GM12801 (cell line): ENCODE measurements around the gene CHRNA3.

Experiments
- TF ChIP-seq, protein P1 (sequence below): IDR thresholded peaks from one replicate; pipeline ENCODE4 v1.5.1; 2011; ENCODE audit warnings: control low read depth; ENCODE audit not compliant: insufficient read length; ENCODE audit errors: extremely low read depth

The CHRNA3 gene

DNA sequence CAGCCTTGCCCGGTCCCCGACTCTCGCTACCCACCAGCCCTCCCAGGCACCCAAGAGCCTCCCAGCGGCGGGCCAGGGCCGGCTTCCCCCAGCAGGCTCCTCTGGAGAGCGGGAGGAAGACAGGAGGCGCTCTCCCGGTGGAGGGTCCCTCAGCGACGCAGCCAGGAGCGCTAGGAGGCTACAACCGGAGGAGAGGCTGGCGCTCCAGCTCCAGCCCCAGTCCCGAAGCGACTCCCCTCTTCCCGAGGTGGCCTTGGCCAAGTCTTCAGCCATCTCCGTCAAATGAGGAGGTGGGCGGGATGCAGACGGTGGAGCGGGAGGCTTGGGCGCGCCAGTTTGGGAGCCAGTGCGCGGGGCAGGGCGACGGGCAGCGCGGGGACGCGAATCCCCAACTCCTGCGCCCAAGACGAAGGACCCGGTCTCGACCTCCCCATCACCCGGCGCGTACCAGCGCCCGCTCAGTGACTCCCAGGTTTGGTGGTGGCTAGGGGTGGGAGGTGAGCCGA is 722 bp downstream of the CHRNA3 start:
- TF ChIP-seq, protein P1, sequence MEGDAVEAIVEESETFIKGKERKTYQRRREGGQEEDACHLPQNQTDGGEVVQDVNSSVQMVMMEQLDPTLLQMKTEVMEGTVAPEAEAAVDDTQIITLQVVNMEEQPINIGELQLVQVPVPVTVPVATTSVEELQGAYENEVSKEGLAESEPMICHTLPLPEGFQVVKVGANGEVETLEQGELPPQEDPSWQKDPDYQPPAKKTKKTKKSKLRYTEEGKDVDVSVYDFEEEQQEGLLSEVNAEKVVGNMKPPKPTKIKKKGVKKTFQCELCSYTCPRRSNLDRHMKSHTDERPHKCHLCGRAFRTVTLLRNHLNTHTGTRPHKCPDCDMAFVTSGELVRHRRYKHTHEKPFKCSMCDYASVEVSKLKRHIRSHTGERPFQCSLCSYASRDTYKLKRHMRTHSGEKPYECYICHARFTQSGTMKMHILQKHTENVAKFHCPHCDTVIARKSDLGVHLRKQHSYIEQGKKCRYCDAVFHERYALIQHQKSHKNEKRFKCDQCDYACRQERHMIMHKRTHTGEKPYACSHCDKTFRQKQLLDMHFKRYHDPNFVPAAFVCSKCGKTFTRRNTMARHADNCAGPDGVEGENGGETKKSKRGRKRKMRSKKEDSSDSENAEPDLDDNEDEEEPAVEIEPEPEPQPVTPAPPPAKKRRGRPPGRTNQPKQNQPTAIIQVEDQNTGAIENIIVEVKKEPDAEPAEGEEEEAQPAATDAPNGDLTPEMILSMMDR = no peak

DNA sequence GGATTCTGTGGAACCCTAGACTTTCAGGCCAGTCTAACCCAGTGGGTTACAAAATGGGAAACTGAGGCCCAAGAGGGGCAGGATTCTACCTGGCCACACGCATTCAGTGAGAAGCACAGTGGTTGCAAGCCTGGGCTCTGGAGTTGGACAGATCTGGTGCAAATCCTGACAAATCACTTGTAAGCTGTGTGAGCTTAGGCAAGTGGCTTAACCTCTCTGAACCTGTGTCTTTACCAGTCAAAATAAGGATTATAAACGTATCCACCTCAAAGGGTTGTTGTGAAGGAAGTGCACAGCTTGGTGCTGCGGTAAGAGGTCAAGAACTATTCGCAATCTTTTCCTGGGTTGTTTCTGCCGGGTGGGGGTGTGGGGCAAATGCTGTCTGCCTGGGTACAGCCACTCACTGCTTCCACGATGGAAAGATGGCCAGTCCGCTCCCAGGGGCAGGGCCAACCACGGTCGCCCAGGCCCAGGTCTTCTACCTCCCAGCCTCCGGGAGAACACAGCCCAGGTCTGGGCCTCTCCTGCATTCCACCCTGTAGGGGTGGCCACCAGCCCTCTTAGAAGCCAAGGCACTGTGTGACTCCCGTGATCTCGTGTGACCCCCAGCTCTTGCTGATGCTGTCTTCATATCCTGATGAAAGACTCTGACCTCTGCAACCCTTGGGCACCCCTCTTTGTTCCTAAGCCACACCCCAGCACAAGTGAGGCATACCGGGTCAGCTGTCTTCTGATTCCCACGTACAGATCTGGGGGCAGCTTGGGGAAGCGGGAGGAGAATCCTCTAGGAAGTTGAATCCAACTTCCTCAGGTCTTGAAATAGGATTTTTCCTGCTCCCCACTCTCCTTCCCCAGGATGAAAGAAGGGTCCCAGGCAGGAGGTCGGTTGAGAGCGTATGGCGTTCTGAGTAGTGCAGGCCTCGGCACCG is 1.5 kb downstream of the CHRNA3 start:
- TF ChIP-seq, protein P1 = no peak

DNA sequence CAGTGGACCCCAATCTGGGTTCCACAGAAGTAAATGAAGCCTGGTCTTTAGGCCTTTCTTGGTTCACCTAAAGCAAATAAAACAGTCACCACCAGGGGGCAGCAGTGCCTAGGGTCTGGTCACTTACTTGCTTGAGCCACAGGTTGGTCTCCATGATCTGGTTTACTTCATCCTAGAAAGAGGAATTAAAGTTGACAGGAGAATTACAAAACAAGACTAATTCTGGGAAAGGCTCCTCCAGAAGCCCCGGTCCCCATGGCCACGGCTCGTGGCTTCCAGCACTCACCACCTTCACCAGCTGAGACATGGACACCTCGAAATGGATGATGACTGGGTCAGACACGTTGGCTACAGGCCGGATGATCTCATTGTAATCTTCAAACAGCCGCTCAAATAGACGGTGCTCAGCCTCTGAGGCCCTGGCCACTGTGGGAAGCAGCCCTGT is 2.3 kb downstream of the CHRNA3 start:
- TF ChIP-seq, protein P1 = no peak

DNA sequence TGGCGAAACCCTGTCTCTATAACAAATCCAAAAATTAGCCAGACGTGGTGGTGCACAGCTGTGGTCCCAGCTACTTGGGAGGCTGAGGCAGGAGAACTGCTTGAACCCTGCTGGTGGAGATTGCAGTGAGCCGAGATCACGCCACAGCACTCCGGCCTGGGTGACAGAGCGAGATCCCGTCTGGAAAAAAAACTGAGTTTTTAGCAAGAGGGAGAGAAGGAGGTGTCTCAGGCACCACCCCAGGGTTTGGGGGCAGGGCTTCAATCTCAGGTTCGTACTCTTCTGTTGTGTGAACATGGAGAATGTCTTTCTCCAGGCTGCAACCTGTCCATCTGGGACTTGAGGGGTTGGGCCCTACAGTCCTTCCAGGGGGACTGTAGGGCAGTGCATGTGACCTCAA is 2.7 kb downstream of the CHRNA3 start:
- TF ChIP-seq, protein P1 = no peak

DNA sequence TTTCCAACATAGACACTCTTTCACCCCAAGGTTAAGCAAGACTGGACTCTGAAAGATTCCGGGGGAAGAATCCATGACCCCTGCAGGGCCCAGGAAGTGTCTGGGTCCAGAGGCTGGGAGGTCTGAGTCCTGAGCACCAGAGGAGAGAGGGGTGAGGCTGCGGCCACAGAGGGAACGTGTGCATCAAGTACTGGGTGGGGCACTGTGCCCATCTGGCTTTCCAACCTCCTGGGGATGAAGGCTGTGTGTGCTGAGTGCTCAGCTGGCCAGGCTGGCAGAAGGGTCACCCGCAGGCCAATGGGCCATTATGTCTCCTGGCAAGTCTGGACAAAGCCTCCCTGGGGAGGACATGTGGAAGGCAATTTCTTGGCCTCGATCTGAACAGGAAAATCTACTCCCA is 3.3 kb downstream of the CHRNA3 start:
- TF ChIP-seq, protein P1 = no peak

DNA sequence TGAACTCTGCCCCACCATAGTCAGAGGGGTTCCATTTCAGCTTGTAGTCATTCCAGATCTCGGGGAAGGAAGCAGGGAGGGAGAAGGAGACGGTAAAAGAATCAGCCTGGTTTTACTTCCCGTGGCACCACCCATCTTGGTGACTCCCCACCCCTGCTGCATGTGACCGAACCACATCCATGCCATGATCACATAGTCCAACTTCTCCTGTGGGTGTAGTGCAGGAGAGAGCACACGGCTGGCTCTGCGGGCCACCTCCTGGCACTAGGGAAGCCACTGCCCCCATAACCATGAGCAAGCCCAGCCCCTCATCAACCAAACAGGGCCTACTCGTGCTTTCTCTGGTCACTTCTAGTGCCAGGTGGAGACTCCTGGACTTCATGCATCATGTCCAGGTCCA is 3.7 kb downstream of the CHRNA3 start:
- TF ChIP-seq, protein P1 = no peak

DNA sequence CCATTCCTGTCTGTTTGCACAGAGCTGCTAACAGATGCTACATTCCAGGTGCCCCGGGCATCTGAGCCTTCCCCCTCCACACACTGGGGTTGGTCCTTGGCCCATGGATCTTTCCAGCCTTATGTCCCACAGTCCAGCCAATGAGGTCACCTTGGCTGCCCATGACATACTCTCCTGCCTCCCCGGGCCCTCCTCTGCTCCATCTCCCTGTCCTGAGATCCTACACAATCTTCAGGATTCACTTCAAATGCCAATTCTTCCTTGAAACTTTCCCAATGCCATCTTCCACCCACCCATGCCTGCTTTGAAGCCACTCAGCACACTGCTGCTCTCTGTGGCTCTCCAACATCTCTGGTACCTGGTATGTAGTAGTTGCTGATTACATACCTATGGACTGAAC is 4.3 kb downstream of the CHRNA3 start:
- TF ChIP-seq, protein P1 = no peak
